Immature natural killer cell (primary cell): ENCODE data around the gene RHBDD1. TPM values are rescaled to one million over a fixed set of nuclear protein-coding genes. Genes with fewer than 3 reads are reported as not detected.

ENCODE experiments used
- DNase-seq, 3 donors: peaks; one replicate each; pipeline ENCODE4 v3.0.0; 2022; ENCODE audit warnings: mixed read lengths in 1 of 3
- H3K27ac Mint-ChIP-seq, 6 donors: one replicate each; pipeline ENCODE4 v1.8.0; 2020; ENCODE audit warnings: mixed read lengths in 6 of 6, mild to moderate bottlenecking in 5 of 6, inconsistent platforms in 4 of 6, moderate library complexity in 3 of 6
- H3K27me3 Mint-ChIP-seq, 3 donors: one replicate each; pipeline ENCODE4 v1.8.0; 2020 to 2021; ENCODE audit warnings: low read depth in 3 of 3, mild to moderate bottlenecking in 3 of 3, mixed read lengths in 3 of 3, moderate library complexity in 3 of 3, inconsistent platforms in 1 of 3
- H3K36me3 Mint-ChIP-seq, 3 donors: one replicate each; pipeline ENCODE4 v1.8.0; 2020; ENCODE audit warnings: mixed read lengths in 3 of 3, inconsistent platforms in 2 of 3, mild to moderate bottlenecking in 2 of 3
- H3K4me1 Mint-ChIP-seq, 2 donors: one replicate each; pipeline ENCODE4 v1.8.0; 2020; ENCODE audit warnings: inconsistent platforms in 2 of 2, mild to moderate bottlenecking in 2 of 2, mixed read lengths in 2 of 2, moderate library complexity in 1 of 2
- H3K4me3 Mint-ChIP-seq, 5 donors: one replicate each; pipeline ENCODE4 v1.8.0; 2020; ENCODE audit warnings: mild to moderate bottlenecking in 5 of 5, mixed read lengths in 5 of 5, inconsistent platforms in 3 of 5, moderate library complexity in 3 of 5
- H3K9me3 Mint-ChIP-seq, 6 donors: one replicate each; pipeline ENCODE4 v1.8.0; 2020; ENCODE audit warnings: mild to moderate bottlenecking in 6 of 6, mixed read lengths in 6 of 6, inconsistent platforms in 4 of 6, moderate library complexity in 3 of 6
- polyA plus RNA-seq, 3 donors: library from polyadenylated mRNA; unstranded; fragments of 300-500 nt; fragmentation: Illumina TruSeq; gene quantifications; one replicate each; pipeline ENCODE4 v1.2.3, GENCODE V29; 2021

Gene RHBDD1
- polyA plus RNA-seq, 3 donors from 2014 or later: 10.3 to 19.0 (median 11.2) TPM

- Mint-ChIP-seq H3K27me3 (peaks cover 1 to 7% (median 2%) of the 10 kb centered on the region in 3 donors), H3K4me1 (no peaks in the 10 kb centered on the region), H3K36me3 (peaks cover 0 to 3% (median 0%) of the 10 kb centered on the region in 3 donors), H3K9me3 (no peaks in the 10 kb centered on the region), H3K4me3 (no peak overlapping the region), H3K27ac (no peak overlapping the region)
- no peak for DNase-seq
Observed at GRCh38 chr2:227013881-227014280, 178.0 kb downstream of the RHBDD1 start.

- Mint-ChIP-seq H3K27ac (no peak overlapping the region), H3K4me3 (no peak overlapping the region), H3K36me3 (peaks cover 0 to 3% (median 0%) of the 10 kb centered on the region in 3 donors), H3K27me3 (peaks cover 0 to 6% (median 0%) of the 10 kb centered on the region in 3 donors), H3K4me1 (no peaks in the 10 kb centered on the region), H3K9me3 (no peaks in the 10 kb centered on the region)
- no peak for DNase-seq
Observed at GRCh38 chr2:227016894-227017293, 181.0 kb downstream of the RHBDD1 start.

DNA sequence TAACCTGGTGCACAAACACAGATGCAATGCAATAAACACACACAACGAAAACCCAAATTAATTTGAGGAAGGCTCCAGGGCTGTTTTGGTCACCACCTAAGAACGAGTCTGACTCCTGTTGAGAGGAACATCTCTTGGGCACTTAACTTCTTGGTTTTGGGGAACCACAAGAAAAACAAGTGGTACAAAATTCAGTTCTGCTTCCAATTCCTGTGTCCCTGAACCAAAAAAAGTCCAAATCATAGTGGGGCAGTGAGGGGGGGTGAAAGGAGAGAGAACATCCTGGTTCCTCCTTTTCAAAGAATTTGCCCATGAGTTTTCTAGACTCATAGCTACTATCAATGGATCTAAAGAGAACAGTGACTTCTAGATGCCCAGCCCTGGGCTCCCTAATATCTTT lies 184.6 kb downstream of the RHBDD1 start:
- Mint-ChIP-seq H3K9me3 (no peaks in the 10 kb centered on the region), H3K27me3 (peaks cover 0 to 6% (median 4%) of the 10 kb centered on the region in 3 donors), H3K4me3 (no peak overlapping the region), H3K27ac (no peak overlapping the region), H3K36me3 (peaks cover 0 to 3% (median 0%) of the 10 kb centered on the region in 3 donors), H3K4me1 (no peaks in the 10 kb centered on the region)
- DNase-seq: no peak

GRCh38 chr2:227022608-227023007 lies 186.8 kb downstream of the RHBDD1 start:
- Mint-ChIP-seq H3K27ac (no peak overlapping the region), H3K36me3 (peaks cover 0 to 2% (median 0%) of the 10 kb centered on the region in 3 donors), H3K27me3 (peaks cover 0 to 5% (median 2%) of the 10 kb centered on the region in 3 donors), H3K4me1 (no peaks in the 10 kb centered on the region), H3K9me3 (no peaks in the 10 kb centered on the region), H3K4me3 (no peak overlapping the region)
- DNase-seq: no peak

- Mint-ChIP-seq H3K9me3 (no peaks in the 10 kb centered on the region), H3K4me3 (no peak overlapping the region), H3K4me1 (peaks cover 0 to 11% of the 10 kb centered on the region in 2 donors), H3K27me3 (peaks cover 0 to 17% (median 5%) of the 10 kb centered on the region in 3 donors), H3K36me3 (no peaks in the 10 kb centered on the region), H3K27ac (no peak overlapping the region)
- DNase-seq: no peak
Observed at GRCh38 chr2:227025510-227025909, 189.7 kb downstream of the RHBDD1 start.

DNA sequence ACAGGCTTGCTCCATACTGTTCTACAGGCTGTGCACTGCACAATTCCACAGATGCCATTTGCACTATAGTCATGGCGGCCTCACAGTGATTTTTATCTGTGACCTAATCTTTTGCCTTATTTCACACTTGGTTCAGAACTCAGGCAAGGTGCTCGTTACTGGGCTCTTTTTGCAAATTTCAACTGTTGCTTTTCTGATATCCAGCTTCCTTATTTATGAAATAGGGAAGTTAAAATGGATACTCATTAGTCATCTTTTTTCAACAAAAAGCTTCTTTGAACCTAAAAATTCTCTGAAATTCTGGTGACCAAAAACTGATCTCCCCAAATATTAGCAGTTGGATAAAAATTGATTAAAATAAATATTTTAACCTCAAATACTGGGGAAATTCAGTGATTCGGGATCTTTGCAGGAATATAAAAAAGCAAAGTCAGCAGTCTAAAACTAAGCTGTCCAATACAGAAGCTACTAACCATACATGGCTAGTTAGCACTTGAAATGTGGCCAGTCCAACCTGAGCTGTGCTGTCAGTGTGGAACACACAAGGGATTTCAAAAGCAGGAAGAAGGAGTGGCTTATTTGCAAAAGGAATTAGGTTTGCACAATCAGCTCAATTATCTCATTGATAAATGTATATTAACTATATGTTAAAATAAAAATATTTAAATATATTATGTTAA lies 193.7 kb downstream of the RHBDD1 start:
- H3K9me3 Mint-ChIP-seq: peaks cover 0 to 4% (median 0%) of the 10 kb centered on the region in 6 donors
- H3K27ac Mint-ChIP-seq: no peak overlapping the region
- H3K36me3 Mint-ChIP-seq: no peaks in the 10 kb centered on the region
- H3K27me3 Mint-ChIP-seq: peaks cover 0 to 17% (median 3%) of the 10 kb centered on the region in 3 donors
- no peak for DNase-seq
- peaks cover 13 to 35% of the 10 kb centered on the region in 2 donors for H3K4me1 Mint-ChIP-seq
- H3K4me3 Mint-ChIP-seq: no peak overlapping the region

GRCh38 chr2:227030789-227031188 lies 194.9 kb downstream of the RHBDD1 start:
- Mint-ChIP-seq H3K27me3 (peaks cover 2 to 17% (median 8%) of the 10 kb centered on the region in 3 donors), H3K4me1 (peaks cover 13 to 35% of the 10 kb centered on the region in 2 donors), H3K9me3 (peaks cover 0 to 4% (median 0%) of the 10 kb centered on the region in 6 donors), H3K4me3 (peak overlapping the region in 1 of 5 donors; percentile 18), H3K36me3 (no peaks in the 10 kb centered on the region), H3K27ac (no peak overlapping the region)
- DNase-seq: no peak

DNA sequence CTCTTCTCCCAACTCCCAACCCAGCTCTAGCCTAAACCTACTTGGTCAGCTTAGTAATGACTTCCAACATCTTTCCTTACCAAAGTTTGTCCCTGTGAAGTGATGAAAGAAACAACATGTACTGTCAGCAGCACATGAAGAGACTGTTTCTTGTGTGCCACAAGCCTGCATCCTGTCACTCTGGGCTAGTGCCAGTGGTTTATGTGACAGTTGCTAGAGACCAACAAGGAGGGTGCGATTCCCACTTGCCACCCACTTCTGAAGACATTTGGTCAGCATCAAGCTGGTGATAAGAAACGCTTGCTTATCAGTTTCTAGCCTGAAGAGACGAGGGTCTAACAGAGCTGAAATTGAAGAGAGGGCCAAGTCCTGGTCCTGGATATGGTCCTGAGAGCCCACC lies 195.5 kb downstream of the RHBDD1 start:
- Mint-ChIP-seq H3K36me3 (no peaks in the 10 kb centered on the region), H3K4me3 (peak overlapping the region in 2 of 5 donors; percentile 4 to 22), H3K9me3 (peaks cover 0 to 4% (median 0%) of the 10 kb centered on the region in 6 donors), H3K4me1 (peaks cover 13 to 35% of the 10 kb centered on the region in 2 donors), H3K27me3 (peaks cover 3 to 15% (median 12%) of the 10 kb centered on the region in 3 donors), H3K27ac (no peak overlapping the region)
- peak; percentile 50 to 63 (median 54) for DNase-seq

GRCh38 chr2:227033471-227034148 lies 197.8 kb downstream of the RHBDD1 start:
- Mint-ChIP-seq H3K9me3 (peaks cover 0 to 6% (median 0%) of the 10 kb centered on the region in 6 donors), H3K36me3 (no peaks in the 10 kb centered on the region), H3K27me3 (peaks cover 5 to 15% (median 12%) of the 10 kb centered on the region in 3 donors), H3K4me1 (peaks cover 13 to 35% of the 10 kb centered on the region in 2 donors), H3K27ac (no peak overlapping the region), H3K4me3 (no peak overlapping the region)
- DNase-seq: peak in 2 of 3 donors; percentile 3 to 10

DNA sequence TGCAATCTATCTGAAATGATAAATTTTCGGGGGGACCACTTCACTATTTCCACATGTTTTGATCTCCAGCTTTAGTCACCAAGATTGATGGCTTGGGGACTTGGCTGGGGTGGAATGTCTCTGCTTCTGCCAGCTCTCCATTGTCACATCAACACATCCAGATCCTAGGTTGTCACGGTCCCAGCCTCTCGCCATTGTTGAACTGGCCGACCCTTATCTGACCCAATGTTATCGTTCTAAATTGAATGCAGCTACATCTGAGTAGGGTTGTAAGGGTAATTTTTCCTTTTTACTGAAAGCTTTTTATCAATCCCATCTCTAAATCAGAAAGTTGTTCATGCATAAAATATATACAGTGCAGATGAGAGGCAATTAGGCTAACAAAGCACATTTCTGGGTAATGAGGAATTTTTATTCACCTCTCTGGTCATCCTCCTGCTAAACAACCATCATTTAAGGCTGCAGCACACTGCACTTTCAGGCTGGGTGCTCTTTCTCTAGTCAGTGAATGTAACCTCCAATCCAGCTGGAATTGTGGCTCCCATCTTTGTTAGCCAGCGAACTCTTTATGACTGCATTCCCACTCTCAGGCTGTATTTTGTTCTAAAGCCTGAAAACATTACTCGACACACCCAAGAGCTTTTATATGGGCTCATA lies 200.0 kb downstream of the RHBDD1 start:
- peaks cover 0 to 4% (median 0%) of the 10 kb centered on the region in 6 donors for H3K9me3 Mint-ChIP-seq
- peaks cover 11 to 21% of the 10 kb centered on the region in 2 donors for H3K4me1 Mint-ChIP-seq
- H3K27me3 Mint-ChIP-seq: peaks cover 4 to 21% (median 9%) of the 10 kb centered on the region in 3 donors
- no peaks in the 10 kb centered on the region for H3K36me3 Mint-ChIP-seq
- H3K4me3 Mint-ChIP-seq: no peak overlapping the region
- no peak overlapping the region for H3K27ac Mint-ChIP-seq
- DNase-seq: no peak

DNA sequence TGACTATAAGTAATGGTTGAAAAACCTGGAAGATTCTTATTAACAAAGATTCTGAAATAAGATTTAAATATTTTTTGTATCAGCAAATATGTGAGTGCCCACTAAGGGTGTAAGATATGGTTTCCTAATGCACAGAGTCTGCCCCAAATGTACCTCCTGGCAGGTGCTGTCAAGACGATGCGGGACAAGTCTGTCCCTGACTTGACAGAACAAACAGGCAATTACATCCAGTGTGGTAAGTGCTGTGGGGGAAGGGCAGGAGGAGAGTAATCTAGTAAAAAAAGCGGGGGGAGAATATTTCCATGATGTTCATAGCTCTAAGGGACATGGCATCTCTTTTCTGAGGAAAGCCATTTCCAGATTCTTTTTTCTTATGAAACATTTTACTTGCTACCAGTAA lies 200.7 kb downstream of the RHBDD1 start:
- no peak for DNase-seq
- peaks cover 0 to 2% (median 0%) of the 10 kb centered on the region in 6 donors for H3K9me3 Mint-ChIP-seq
- H3K27ac Mint-ChIP-seq: no peak overlapping the region
- H3K27me3 Mint-ChIP-seq: peaks cover 4 to 21% (median 13%) of the 10 kb centered on the region in 3 donors
- no peaks in the 10 kb centered on the region for H3K36me3 Mint-ChIP-seq
- H3K4me1 Mint-ChIP-seq: peaks cover 4 to 14% of the 10 kb centered on the region in 2 donors
- no peak overlapping the region for H3K4me3 Mint-ChIP-seq

GRCh38 chr2:227038550-227039189 lies 202.8 kb downstream of the RHBDD1 start:
- no peaks in the 10 kb centered on the region for H3K4me1 Mint-ChIP-seq
- peaks cover 2 to 21% (median 13%) of the 10 kb centered on the region in 3 donors for H3K27me3 Mint-ChIP-seq
- DNase-seq: no peak
- H3K4me3 Mint-ChIP-seq: no peak overlapping the region
- H3K36me3 Mint-ChIP-seq: no peaks in the 10 kb centered on the region
- no peak overlapping the region for H3K27ac Mint-ChIP-seq
- H3K9me3 Mint-ChIP-seq: peaks cover 0 to 2% (median 0%) of the 10 kb centered on the region in 6 donors

- DNase-seq: no peak
- Mint-ChIP-seq H3K27ac (no peak overlapping the region), H3K9me3 (no peaks in the 10 kb centered on the region), H3K36me3 (no peaks in the 10 kb centered on the region), H3K27me3 (peaks cover 2 to 9% (median 2%) of the 10 kb centered on the region in 3 donors), H3K4me1 (no peaks in the 10 kb centered on the region), H3K4me3 (no peak overlapping the region)
Observed at GRCh38 chr2:227043981-227044380, 208.1 kb downstream of the RHBDD1 start.
